Measurements from ENCODE around the gene CCDC12.

GRCh38 chr3:46884427-46884826 lies 92.1 kb downstream of the CCDC12 start:
- TF ChIP-seq POLR2AphosphoS5 (IDR thresholded peaks at IDR 0.05; ENCODE audit: borderline replicate concordance, low read depth, low read length) (no peak), EZH2 (IDR thresholded peaks at IDR 0.05) (no peak), FOXP2 (optimal IDR thresholded peaks at IDR 0.05; ENCODE audit: control extremely low read depth, extremely low read length, insufficient read depth) (no peak)

All from SK-N-MC (cell line).